COLO668 (cell line): ENCODE data around the gene IDI2.
A peak's percentile ranks its signal among the peaks of the same experiment; 100 is the strongest.
"Not testable (repeated sequence)": the region's sequence is repeated elsewhere in the genome, so short reads cannot be mapped to it uniquely, and the experiment has no call there.

ENCODE experiments used
- DNase-seq: peaks from one replicate; lab custom pipeline; 2025; ENCODE audit not compliant: unreplicated experiment; lab: John Stamatoyannopoulos, UW

IDI2 gene

GRCh38 chr10:1025683-1026082 is at the start of gene IDI2:
Gene IDI2, minus strand, starts transcription at chr10:1025859. Its CDS starts 1,136 bp downstream, at chr10:1024723.
- DNase-seq, result no peak

GRCh38 chr10:1074748-1075308 is 49.2 kb upstream of the IDI2 start:
- no peak for DNase-seq

GRCh38 chr10:1074052-1074747 is 48.5 kb upstream of the IDI2 start:
- DNase-seq, result no peak

GRCh38 chr10:1070919-1071318 is 45.3 kb upstream of the IDI2 start:
- DNase-seq, result no peak

GRCh38 chr10:1068380-1069361 is 43.0 kb upstream of the IDI2 start:
- DNase-seq, result no peak

- not testable (repeated sequence) for DNase-seq
These were observed 41.1 kb upstream of the IDI2 start for GRCh38 chr10:1066734-1067133.

GRCh38 chr10:1064964-1065247 is 39.2 kb upstream of the IDI2 start:
- no peak for DNase-seq

GRCh38 chr10:1063232-1063865 is 37.7 kb upstream of the IDI2 start:
- DNase-seq, result no peak

- no peak for DNase-seq
These were observed 36.5 kb upstream of the IDI2 start for GRCh38 chr10:1061930-1062774.

- no peak for DNase-seq
These were observed 34.2 kb upstream of the IDI2 start for GRCh38 chr10:1059902-1060301.

- DNase-seq, result no peak
These were observed 32.4 kb upstream of the IDI2 start for GRCh38 chr10:1058017-1058416.

GRCh38 chr10:1057106-1057657 is 31.5 kb upstream of the IDI2 start:
- peak; percentile 5 for DNase-seq

GRCh38 chr10:1056326-1057105 is 30.9 kb upstream of the IDI2 start, which contains the start of gene WDR37:
Gene WDR37, plus strand, starts transcription at chr10:1056385. Its CDS starts 15,771 bp downstream, at chr10:1072156.
- peak; percentile 78 for DNase-seq

GRCh38 chr10:1054684-1055083 is 29.0 kb upstream of the IDI2 start:
- no peak for DNase-seq

- peak; percentile 32 for DNase-seq
These were observed 24.9 kb upstream of the IDI2 start for GRCh38 chr10:1050554-1050953.

GRCh38 chr10:1050145-1050544 is 24.5 kb upstream of the IDI2 start:
- DNase-seq, result no peak

- DNase-seq, result no peak
These were observed 23.8 kb upstream of the IDI2 start for GRCh38 chr10:1049425-1049958.

GRCh38 chr10:1048732-1049424 is 23.2 kb upstream of the IDI2 start, which contains the start of gene IDI1:
Gene IDI1, minus strand, starts transcription at chr10:1049119. Its CDS starts 116 bp downstream, at chr10:1049003.
- DNase-seq, result peak; percentile 98
